SKM-1 (cell line): ENCODE measurements around the gene PARD6B.
"Not testable (repeated sequence)": the region's sequence is repeated elsewhere in the genome, so short reads cannot be mapped to it uniquely, and the experiment has no call there.

ENCODE experiments used
- DNase-seq: peaks from one replicate; lab custom pipeline; 2025; ENCODE audit not compliant: unreplicated experiment; lab: John Stamatoyannopoulos, UW

PARD6B gene

GRCh38 chr20:50771419-50772080, 40.2 kb downstream of the PARD6B start:
- DNase-seq, result not testable (repeated sequence)

- no peak for DNase-seq
These were observed 41.2 kb downstream of the PARD6B start for GRCh38 chr20:50772420-50773185.

GRCh38 chr20:50774515-50774914, 43.1 kb downstream of the PARD6B start:
- no peak for DNase-seq

GRCh38 chr20:50776122-50776817, 44.9 kb downstream of the PARD6B start:
- DNase-seq, result no peak

- DNase-seq, result no peak
These were observed 46.0 kb downstream of the PARD6B start for GRCh38 chr20:50777373-50777772.

- not testable (repeated sequence) for DNase-seq
These were observed 47.6 kb downstream of the PARD6B start for GRCh38 chr20:50778994-50779393.

GRCh38 chr20:50783390-50783789, 52.0 kb downstream of the PARD6B start:
- DNase-seq, result no peak

GRCh38 chr20:50783903-50784302, 52.5 kb downstream of the PARD6B start:
- no peak for DNase-seq

GRCh38 chr20:50784464-50784863, 53.1 kb downstream of the PARD6B start:
- DNase-seq, result no peak

GRCh38 chr20:50786703-50787102, 55.3 kb downstream of the PARD6B start:
- no peak for DNase-seq

GRCh38 chr20:50787181-50787580, 55.8 kb downstream of the PARD6B start:
- DNase-seq, result no peak

GRCh38 chr20:50788045-50788991, 56.9 kb downstream of the PARD6B start:
- no peak for DNase-seq

GRCh38 chr20:50789968-50790650, 58.7 kb downstream of the PARD6B start:
- DNase-seq, result no peak

- DNase-seq, result peak; percentile 64
These were observed 59.4 kb downstream of the PARD6B start for GRCh38 chr20:50790651-50791277.

- DNase-seq, result no peak
These were observed 61.6 kb downstream of the PARD6B start for GRCh38 chr20:50792708-50793574.

- not testable (repeated sequence) for DNase-seq
These were observed 62.2 kb downstream of the PARD6B start for GRCh38 chr20:50793575-50794016.

GRCh38 chr20:50794181-50794845, 62.9 kb downstream of the PARD6B start:
- DNase-seq, result no peak
